Fibroblast of lung (primary cell): ENCODE measurements around the gene PECR. TPM values are rescaled to one million over a fixed set of nuclear protein-coding genes. Genes with fewer than 3 reads are reported as not detected.

Experiments used
- DNase-seq, 2 donors: peaks; one replicate each; pipeline versions ENCODE4 v3.0.0 to v3.0.0-alpha.2; 2010; ENCODE audit warnings: low read depth in 2 of 2
- H2AFZ ChIP-seq: 2 replicates; pipeline ENCODE4 v1.5.1; 2012; ENCODE audit warnings: low read length, control low read depth, inconsistent platforms
- H3K27ac ChIP-seq: 2 replicates; pipeline ENCODE4 v1.5.1; 2011; ENCODE audit warnings: low read length, control low read depth; ENCODE audit not compliant: insufficient read depth
- H3K27me3 ChIP-seq: 2 replicates; pipeline ENCODE4 v1.5.1; 2011; ENCODE audit warnings: mild to moderate bottlenecking, low read length; ENCODE audit not compliant: control insufficient read depth, insufficient read depth
- H3K36me3 ChIP-seq: 2 replicates; pipeline ENCODE4 v1.5.1; 2011; ENCODE audit warnings: low read length; ENCODE audit not compliant: control insufficient read depth, insufficient read depth
- H3K4me1 ChIP-seq: 2 replicates; pipeline ENCODE4 v1.5.1; 2011; ENCODE audit warnings: low read length; ENCODE audit not compliant: control insufficient read depth, insufficient read depth; ENCODE audit errors: extremely low read depth
- H3K4me2 ChIP-seq: 2 replicates; pipeline ENCODE4 v1.5.1; 2011; ENCODE audit warnings: low read length, control low read depth; ENCODE audit not compliant: insufficient read depth; ENCODE audit errors: extremely low read depth
- H3K4me3 ChIP-seq, 4 experiments: fragments of 200-600 bp in 1 of 4; sonication (generic) in 1 of 4; replicated peaks in 1 of 4; 2 replicates each; pipeline ENCODE4 v1.5.1; 2011 to 2016; ENCODE audit warnings: low read length in 4 of 4, low read depth in 3 of 4, mild to moderate bottlenecking in 3 of 4, control low read depth in 2 of 4, inconsistent platforms in 1 of 4, mixed read lengths in 1 of 4; ENCODE audit not compliant: insufficient read depth in 1 of 4; ENCODE audit errors: control extremely low read depth in 1 of 4
- H3K79me2 ChIP-seq: 2 replicates; pipeline ENCODE4 v1.5.1; 2012; ENCODE audit warnings: mild to moderate bottlenecking, low read length, inconsistent platforms; ENCODE audit not compliant: control insufficient read depth, insufficient read depth
- H3K9ac ChIP-seq: 2 replicates; pipeline ENCODE4 v1.5.1; 2011; ENCODE audit warnings: mild to moderate bottlenecking, low read length, control low read depth; ENCODE audit not compliant: insufficient read depth
- H3K9me3 ChIP-seq: 2 replicates; pipeline ENCODE4 v1.5.1; 2012; ENCODE audit warnings: low read depth, low read length; ENCODE audit not compliant: control insufficient read depth, insufficient read depth
- H4K20me1 ChIP-seq: 2 replicates; pipeline ENCODE4 v1.5.1; 2011; ENCODE audit warnings: low read length; ENCODE audit not compliant: control insufficient read depth, insufficient read depth; ENCODE audit errors: extremely low read depth
- EZH2 ChIP-seq: IDR thresholded peaks from 2 replicates; pipeline ENCODE4 v1.5.1; 2012; ENCODE audit warnings: low read length, control low read depth, mild to moderate bottlenecking; ENCODE audit errors: missing control alignments
- polyA plus RNA-seq, 2 donors: library from polyadenylated mRNA; depleted of rRNA in 1 of 2; stranded (reverse) in 1 of 2; unstranded in 1 of 2; fragments of >200 nt; gene quantifications; 2 replicates each; pipeline ENCODE4 v1.2.1, GENCODE V29; 2011 to 2012; ENCODE audit warnings: missing spikeins in 1 of 2
- total RNA-seq: library from RNA; depleted of rRNA; stranded (reverse); fragments of >200 nt; gene quantifications from 2 replicates; pipeline ENCODE4 v1.2.1, GENCODE V29; 2014
- TF ChIP-seq, protein P1 (sequence below), 2 donors: IDR thresholded peaks in 1 of 2; conservative IDR thresholded peaks in 1 of 2; 1 replicate in 1 of 2; 2 replicates in 1 of 2; pipeline ENCODE4 v1.5.1; 2011 to 2012; ENCODE audit warnings: low read length in 2 of 2, control low read depth in 1 of 2, inconsistent platforms in 1 of 2, low read depth in 1 of 2, mild to moderate bottlenecking in 1 of 2

The PECR gene
- total and polyA plus RNA-seq, 2 donors (not counting 1 experiment from before 2014, with no cell fraction given), result 11.7 to 19.3 TPM

DNA sequence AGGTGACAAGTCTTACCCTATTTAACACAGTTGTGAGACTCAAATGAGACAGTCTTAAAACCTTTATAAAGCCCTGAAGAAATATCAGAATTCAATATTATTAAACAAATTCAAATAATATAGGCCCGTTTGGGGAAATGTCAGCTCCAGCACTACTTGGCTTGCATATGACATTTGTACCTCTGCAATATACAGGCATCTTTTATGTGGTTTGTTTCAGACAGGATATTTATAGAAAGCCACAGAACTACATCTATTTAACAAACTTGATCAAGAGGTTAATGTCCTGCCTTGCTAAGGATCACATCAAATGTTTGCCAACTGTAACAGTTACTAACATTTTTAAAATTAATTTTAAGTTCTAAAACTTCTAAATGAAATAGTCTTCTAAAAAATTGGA is 65.0 kb downstream of the PECR start:
- Histone ChIP-seq H3K4me1 (peaks cover 2% of the 10 kb centered on the region), H3K9me3 (no peaks in the 10 kb centered on the region), H4K20me1 (no peaks in the 10 kb centered on the region), H3K36me3 (no peaks in the 10 kb centered on the region), H3K27me3 (no peaks in the 10 kb centered on the region), H3K4me2 (no peak overlapping the region), H3K9ac (no peak overlapping the region), H3K4me3 (no peak overlapping the region), H3K27ac (no peak overlapping the region), H3K79me2 (no peaks in the 10 kb centered on the region), H2AFZ (no peak overlapping the region)
- TF ChIP-seq, protein P1, sequence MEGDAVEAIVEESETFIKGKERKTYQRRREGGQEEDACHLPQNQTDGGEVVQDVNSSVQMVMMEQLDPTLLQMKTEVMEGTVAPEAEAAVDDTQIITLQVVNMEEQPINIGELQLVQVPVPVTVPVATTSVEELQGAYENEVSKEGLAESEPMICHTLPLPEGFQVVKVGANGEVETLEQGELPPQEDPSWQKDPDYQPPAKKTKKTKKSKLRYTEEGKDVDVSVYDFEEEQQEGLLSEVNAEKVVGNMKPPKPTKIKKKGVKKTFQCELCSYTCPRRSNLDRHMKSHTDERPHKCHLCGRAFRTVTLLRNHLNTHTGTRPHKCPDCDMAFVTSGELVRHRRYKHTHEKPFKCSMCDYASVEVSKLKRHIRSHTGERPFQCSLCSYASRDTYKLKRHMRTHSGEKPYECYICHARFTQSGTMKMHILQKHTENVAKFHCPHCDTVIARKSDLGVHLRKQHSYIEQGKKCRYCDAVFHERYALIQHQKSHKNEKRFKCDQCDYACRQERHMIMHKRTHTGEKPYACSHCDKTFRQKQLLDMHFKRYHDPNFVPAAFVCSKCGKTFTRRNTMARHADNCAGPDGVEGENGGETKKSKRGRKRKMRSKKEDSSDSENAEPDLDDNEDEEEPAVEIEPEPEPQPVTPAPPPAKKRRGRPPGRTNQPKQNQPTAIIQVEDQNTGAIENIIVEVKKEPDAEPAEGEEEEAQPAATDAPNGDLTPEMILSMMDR (conservative IDR thresholded peaks at IDR 0.05 in 1 of 2, IDR thresholded peaks at IDR 0.05 in 1 of 2; ENCODE audit: low read depth in 1 of 2, low read length in 2 of 2), result no peak
- TF ChIP-seq EZH2, result no peak
- no peak for DNase-seq

DNA sequence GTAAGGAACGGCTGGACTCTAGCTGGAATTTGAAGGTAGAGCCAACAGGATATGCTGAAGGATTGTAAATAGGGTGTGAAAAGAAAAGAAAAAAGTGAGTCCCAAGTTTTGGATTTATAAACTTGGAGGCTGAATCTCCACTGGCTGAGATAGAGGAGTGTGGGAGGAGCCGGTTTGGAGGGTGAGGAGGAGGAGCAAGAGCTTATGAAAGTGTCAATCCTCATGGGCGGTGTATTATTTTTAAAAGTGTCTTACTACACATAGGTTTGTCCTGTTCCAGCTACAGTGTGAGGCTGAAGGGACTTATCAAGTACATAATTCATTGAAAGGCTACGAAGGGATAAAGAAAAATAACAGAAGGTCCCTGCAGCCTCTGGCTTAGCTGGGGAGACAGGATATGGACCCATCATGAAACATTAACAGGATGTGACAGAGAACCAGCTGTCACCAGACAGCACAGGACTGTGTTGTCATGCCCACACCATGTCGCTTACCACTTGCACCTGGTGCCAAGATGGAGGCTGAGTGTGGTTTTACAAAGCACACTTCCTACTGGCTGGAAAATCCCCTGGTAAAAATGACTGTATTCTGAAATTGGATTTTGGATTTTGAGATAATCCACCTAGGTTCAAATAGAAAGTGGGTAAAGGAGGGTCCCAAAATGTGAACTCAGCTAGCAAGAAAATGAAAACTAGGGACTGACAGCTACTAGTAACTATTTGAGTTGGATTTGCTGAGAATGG is 65.7 kb downstream of the PECR start:
- H3K36me3 ChIP-seq, result no peaks in the 10 kb centered on the region
- H3K27ac ChIP-seq, result no peak overlapping the region
- peaks cover 2% of the 10 kb centered on the region for H3K4me1 ChIP-seq
- no peak overlapping the region for H3K4me3 ChIP-seq
- H3K79me2 ChIP-seq, result no peaks in the 10 kb centered on the region
- no peaks in the 10 kb centered on the region for H4K20me1 ChIP-seq
- no peaks in the 10 kb centered on the region for H3K27me3 ChIP-seq
- DNase-seq, result no peak
- H3K4me2 ChIP-seq, result no peak overlapping the region
- H3K9ac ChIP-seq, result no peak overlapping the region
- TF ChIP-seq, protein P1 (conservative IDR thresholded peaks at IDR 0.05 in 1 of 2, IDR thresholded peaks at IDR 0.05 in 1 of 2; ENCODE audit: low read depth in 1 of 2, low read length in 2 of 2), result no peak
- TF ChIP-seq EZH2, result no peak
- no peak overlapping the region for H2AFZ ChIP-seq
- no peaks in the 10 kb centered on the region for H3K9me3 ChIP-seq

DNA sequence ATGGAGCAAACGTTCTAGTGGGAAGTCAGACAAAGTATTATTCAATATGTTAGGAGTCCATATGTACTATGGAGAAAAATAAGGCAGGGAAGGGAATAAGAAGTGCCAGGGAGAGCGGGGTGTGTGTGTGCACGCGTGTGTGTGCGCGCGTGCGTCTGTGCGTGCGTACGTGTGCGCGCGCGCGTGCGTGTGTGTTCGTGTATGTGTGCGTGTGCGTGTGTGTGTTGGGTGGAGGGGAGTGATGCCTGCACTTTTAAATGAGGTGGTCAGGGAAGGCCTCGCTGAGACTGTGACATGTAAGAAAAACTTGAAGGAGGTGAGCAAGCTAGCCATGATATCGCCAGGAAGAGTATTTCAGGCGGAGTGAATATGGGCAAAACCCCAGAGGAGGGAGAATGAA is 66.6 kb downstream of the PECR start:
- Histone ChIP-seq H2AFZ (no peak overlapping the region), H3K27me3 (no peaks in the 10 kb centered on the region), H3K9ac (no peak overlapping the region), H3K36me3 (no peaks in the 10 kb centered on the region), H3K4me2 (no peak overlapping the region), H3K27ac (no peak overlapping the region), H4K20me1 (no peaks in the 10 kb centered on the region), H3K9me3 (no peaks in the 10 kb centered on the region), H3K4me1 (peaks cover 2% of the 10 kb centered on the region), H3K79me2 (no peaks in the 10 kb centered on the region), H3K4me3 (no peak overlapping the region)
- no peak for DNase-seq
- no peak for TF ChIP-seq EZH2
- TF ChIP-seq, protein P1 (conservative IDR thresholded peaks at IDR 0.05 in 1 of 2, IDR thresholded peaks at IDR 0.05 in 1 of 2; ENCODE audit: low read depth in 1 of 2, low read length in 2 of 2), result no peak
